Stimulated activated effector memory CD8-positive, alpha-beta T cell treated with anti-CD3 and anti-CD28 coated beads, Interleukin-12 subunit alpha, Interleukin-12 subunit beta, amount 100 ng/mL, for 72 hours (primary cell): ENCODE measurements around the gene MTAP.
A peak's percentile ranks its signal among the peaks of the same experiment; 100 is the strongest.

Experiments used
- ATAC-seq: fragments of 150-1000 bp; cut with Tn5 transposase; 2 replicates; pipeline ENCODE4 v1.10.0; 2021
- DNase-seq, 2 donors: peaks; one replicate each; pipeline ENCODE4 v3.0.0; 2021 to 2022; ENCODE audit warnings: low spot score in 2 of 2
- H3K27ac Mint-ChIP-seq: one replicate; pipeline ENCODE4 v1.8.0; 2022; ENCODE audit warnings: mild to moderate bottlenecking, mixed read lengths
- H3K36me3 Mint-ChIP-seq: one replicate; pipeline ENCODE4 v1.8.0; 2022; ENCODE audit warnings: mild to moderate bottlenecking, mixed read lengths
- H3K4me1 Mint-ChIP-seq: one replicate; pipeline ENCODE4 v1.8.0; 2022; ENCODE audit warnings: mixed read lengths
- H3K4me3 Mint-ChIP-seq: one replicate; pipeline ENCODE4 v1.8.0; 2022; ENCODE audit warnings: mild to moderate bottlenecking, mixed read lengths
- H3K9me3 Mint-ChIP-seq: one replicate; pipeline ENCODE4 v1.8.0; 2022; ENCODE audit warnings: mixed read lengths

Gene MTAP

GRCh38 chr9:21817176-21817575, 14.7 kb downstream of the MTAP start:
- no peak overlapping the region for H3K27ac Mint-ChIP-seq
- ATAC-seq, result no peak
- H3K36me3 Mint-ChIP-seq, result peaks cover 69% of the 10 kb centered on the region
- peaks cover 29% of the 10 kb centered on the region for H3K4me1 Mint-ChIP-seq
- H3K9me3 Mint-ChIP-seq, result no peaks in the 10 kb centered on the region
- no peak for DNase-seq
- no peak overlapping the region for H3K4me3 Mint-ChIP-seq

- peaks cover 43% of the 10 kb centered on the region for H3K4me1 Mint-ChIP-seq
- no peaks in the 10 kb centered on the region for H3K9me3 Mint-ChIP-seq
- no peak for DNase-seq
- no peak for ATAC-seq
- H3K4me3 Mint-ChIP-seq, result no peak overlapping the region
- no peak overlapping the region for H3K27ac Mint-ChIP-seq
- H3K36me3 Mint-ChIP-seq, result peaks cover 80% of the 10 kb centered on the region
These were observed 23.2 kb downstream of the MTAP start for GRCh38 chr9:21825637-21826036.

GRCh38 chr9:21828853-21829410, 26.5 kb downstream of the MTAP start:
- Mint-ChIP-seq H3K36me3 (peaks cover 84% of the 10 kb centered on the region), H3K4me3 (no peak overlapping the region), H3K9me3 (no peaks in the 10 kb centered on the region), H3K4me1 (peaks cover 44% of the 10 kb centered on the region), H3K27ac (peak overlapping the region; percentile 4)
- DNase-seq (no peak), ATAC-seq (peak; percentile 76)

GRCh38 chr9:21830589-21830988, 28.2 kb downstream of the MTAP start:
- ATAC-seq, result no peak
- no peaks in the 10 kb centered on the region for H3K9me3 Mint-ChIP-seq
- DNase-seq, result no peak
- H3K4me3 Mint-ChIP-seq, result no peak overlapping the region
- H3K27ac Mint-ChIP-seq, result no peak overlapping the region
- peaks cover 39% of the 10 kb centered on the region for H3K4me1 Mint-ChIP-seq
- peaks cover 76% of the 10 kb centered on the region for H3K36me3 Mint-ChIP-seq

GRCh38 chr9:21831841-21832509, 29.5 kb downstream of the MTAP start:
- ATAC-seq (peak; percentile 96), DNase-seq (peak in 1 of 2 donors; percentile 64)
- H3K27ac Mint-ChIP-seq, result no peak overlapping the region

GRCh38 chr9:21833090-21833801, 30.8 kb downstream of the MTAP start:
- Mint-ChIP-seq H3K4me3 (no peak overlapping the region), H3K4me1 (peaks cover 56% of the 10 kb centered on the region), H3K36me3 (peaks cover 81% of the 10 kb centered on the region), H3K27ac (no peak overlapping the region), H3K9me3 (no peaks in the 10 kb centered on the region)
- no peak for ATAC-seq
- no peak for DNase-seq

More at GRCh38 chr9:21831841-21832509, 29.5 kb downstream of the MTAP start:
- no peaks in the 10 kb centered on the region for H3K9me3 Mint-ChIP-seq
- no peak overlapping the region for H3K4me3 Mint-ChIP-seq
- peaks cover 49% of the 10 kb centered on the region for H3K4me1 Mint-ChIP-seq
- peaks cover 76% of the 10 kb centered on the region for H3K36me3 Mint-ChIP-seq

GRCh38 chr9:21835121-21835520, 32.7 kb downstream of the MTAP start:
- Mint-ChIP-seq H3K27ac (no peak overlapping the region), H3K4me1 (peaks cover 48% of the 10 kb centered on the region)

GRCh38 chr9:21836437-21837161, 34.2 kb downstream of the MTAP start:
- peak; percentile 59 for ATAC-seq
- Mint-ChIP-seq H3K4me1 (peaks cover 41% of the 10 kb centered on the region), H3K27ac (no peak overlapping the region), H3K36me3 (peaks cover 84% of the 10 kb centered on the region), H3K4me3 (no peak overlapping the region), H3K9me3 (no peaks in the 10 kb centered on the region)
- no peak for DNase-seq

More at GRCh38 chr9:21835121-21835520, 32.7 kb downstream of the MTAP start:
- no peak for DNase-seq
- Mint-ChIP-seq H3K4me3 (no peak overlapping the region), H3K36me3 (peaks cover 84% of the 10 kb centered on the region), H3K9me3 (no peaks in the 10 kb centered on the region)
- ATAC-seq, result no peak

- ATAC-seq (no peak), DNase-seq (no peak)
- no peak overlapping the region for H3K27ac Mint-ChIP-seq
- H3K4me3 Mint-ChIP-seq, result no peak overlapping the region
- H3K4me1 Mint-ChIP-seq, result peaks cover 32% of the 10 kb centered on the region
- H3K36me3 Mint-ChIP-seq, result peaks cover 81% of the 10 kb centered on the region
- no peaks in the 10 kb centered on the region for H3K9me3 Mint-ChIP-seq
These were observed 35.1 kb downstream of the MTAP start for GRCh38 chr9:21837501-21837900.

- Mint-ChIP-seq H3K9me3 (peaks cover 8% of the 10 kb centered on the region), H3K4me3 (no peak overlapping the region), H3K36me3 (peaks cover 61% of the 10 kb centered on the region), H3K4me1 (peaks cover 18% of the 10 kb centered on the region), H3K27ac (no peak overlapping the region)
- DNase-seq (no peak), ATAC-seq (no peak)
These were observed 38.2 kb downstream of the MTAP start for GRCh38 chr9:21840647-21841046.

- Mint-ChIP-seq H3K9me3 (peaks cover 8% of the 10 kb centered on the region), H3K27ac (no peak overlapping the region), H3K4me1 (peaks cover 15% of the 10 kb centered on the region), H3K36me3 (peaks cover 58% of the 10 kb centered on the region), H3K4me3 (no peak overlapping the region)
- DNase-seq (no peak), ATAC-seq (no peak)
These were observed 38.7 kb downstream of the MTAP start for GRCh38 chr9:21841133-21841532.

- H3K9me3 Mint-ChIP-seq, result peaks cover 14% of the 10 kb centered on the region
- peaks cover 21% of the 10 kb centered on the region for H3K4me1 Mint-ChIP-seq
- DNase-seq, result no peak
- no peak overlapping the region for H3K4me3 Mint-ChIP-seq
- no peak overlapping the region for H3K27ac Mint-ChIP-seq
- no peak for ATAC-seq
- peaks cover 15% of the 10 kb centered on the region for H3K36me3 Mint-ChIP-seq
These were observed 46.2 kb downstream of the MTAP start for GRCh38 chr9:21848615-21849014.

GRCh38 chr9:21852754-21853153, 50.3 kb downstream of the MTAP start:
- peaks cover 7% of the 10 kb centered on the region for H3K9me3 Mint-ChIP-seq
- peaks cover 52% of the 10 kb centered on the region for H3K36me3 Mint-ChIP-seq
- H3K27ac Mint-ChIP-seq, result no peak overlapping the region
- H3K4me3 Mint-ChIP-seq, result no peak overlapping the region
- DNase-seq, result no peak
- peak; percentile 99 for ATAC-seq
- H3K4me1 Mint-ChIP-seq, result peaks cover 21% of the 10 kb centered on the region

GRCh38 chr9:21853414-21853813, 51.0 kb downstream of the MTAP start:
- no peak overlapping the region for H3K4me3 Mint-ChIP-seq
- H3K4me1 Mint-ChIP-seq, result peaks cover 21% of the 10 kb centered on the region
- ATAC-seq, result no peak
- no peak for DNase-seq
- H3K9me3 Mint-ChIP-seq, result peaks cover 3% of the 10 kb centered on the region
- H3K27ac Mint-ChIP-seq, result no peak overlapping the region
- peaks cover 58% of the 10 kb centered on the region for H3K36me3 Mint-ChIP-seq

GRCh38 chr9:21854119-21854518, 51.7 kb downstream of the MTAP start:
- H3K36me3 Mint-ChIP-seq, result peaks cover 65% of the 10 kb centered on the region
- no peak overlapping the region for H3K27ac Mint-ChIP-seq

More at GRCh38 chr9:21854119-21854518, 51.7 kb downstream of the MTAP start:
- no peak for ATAC-seq
- Mint-ChIP-seq H3K4me3 (no peak overlapping the region), H3K4me1 (peaks cover 21% of the 10 kb centered on the region), H3K9me3 (no peaks in the 10 kb centered on the region)
- no peak for DNase-seq
